ENCODE measurements around the gene LASP1NB.

GRCh38 chr17:38891441-38891840 is 34.0 kb upstream of the LASP1NB start:
- TF ChIP-seq CTCF (conservative IDR thresholded peaks at IDR 0.05) (no peak), ZFX (IDR thresholded peaks at IDR 0.05) (no peak)
